HG03103 (cell line): ENCODE results near the gene B4GALT5.
"Not testable (repeated sequence)": the region's sequence is repeated elsewhere in the genome, so short reads cannot be mapped to it uniquely, and the experiment has no call there.

ENCODE experiments used
- ATAC-seq: cut with Tn5 transposase; IDR thresholded peaks from one replicate; pipeline ENCODE4 v1.9.1; 2021; ENCODE audit warnings: low read depth; ENCODE audit not compliant: unreplicated experiment

B4GALT5 gene

GRCh38 chr20:49633643-49634042, 80.0 kb downstream of the B4GALT5 start:
- no peak for ATAC-seq

GRCh38 chr20:49633023-49633422, 80.7 kb downstream of the B4GALT5 start:
- no peak for ATAC-seq

GRCh38 chr20:49631856-49632418, 81.7 kb downstream of the B4GALT5 start:
- no peak for ATAC-seq

GRCh38 chr20:49631061-49631716, 82.5 kb downstream of the B4GALT5 start:
- no peak for ATAC-seq

- ATAC-seq: no peak
Measured at GRCh38 chr20:49630396-49630951, 83.2 kb downstream of the B4GALT5 start.

- no peak for ATAC-seq
Measured at GRCh38 chr20:49629606-49630005, 84.1 kb downstream of the B4GALT5 start.

GRCh38 chr20:49628280-49628679, 85.4 kb downstream of the B4GALT5 start:
- not testable (repeated sequence) for ATAC-seq

- no peak for ATAC-seq
Measured at GRCh38 chr20:49627329-49627761, 86.3 kb downstream of the B4GALT5 start.

- not testable (repeated sequence) for ATAC-seq
Measured at GRCh38 chr20:49624988-49625387, 88.7 kb downstream of the B4GALT5 start.

GRCh38 chr20:49624317-49624716, 89.4 kb downstream of the B4GALT5 start:
- ATAC-seq: no peak

GRCh38 chr20:49622243-49622642, 91.4 kb downstream of the B4GALT5 start:
- no peak for ATAC-seq

GRCh38 chr20:49620364-49621240, 93.1 kb downstream of the B4GALT5 start:
- ATAC-seq: peak; percentile 67

- no peak for ATAC-seq
Measured at GRCh38 chr20:49619113-49620048, 94.3 kb downstream of the B4GALT5 start.

GRCh38 chr20:49618289-49618688, 95.4 kb downstream of the B4GALT5 start:
- no peak for ATAC-seq

GRCh38 chr20:49617394-49617793, 96.3 kb downstream of the B4GALT5 start:
- not testable (repeated sequence) for ATAC-seq

- no peak for ATAC-seq
Measured at GRCh38 chr20:49616154-49617007, 97.3 kb downstream of the B4GALT5 start.

- no peak for ATAC-seq
Measured at GRCh38 chr20:49615401-49616153, 98.1 kb downstream of the B4GALT5 start.

- ATAC-seq: not testable (repeated sequence)
Measured at GRCh38 chr20:49615051-49615400, 98.7 kb downstream of the B4GALT5 start.
